OCI-LY1 (cell line): ENCODE data around the gene LRRD1.

Experiments used
- H2AFZ ChIP-seq: fragments of 200-600 bp; sonication (generic), shearing (Covaris generic); 2 replicates; pipeline ENCODE4 v1.6.0; 2014; ENCODE audit warnings: antibody characterized with exemption, mild to moderate bottlenecking, low read length
- H3F3A ChIP-seq: fragments of 200-600 bp; sonication (generic), shearing (Covaris generic); 2 replicates; pipeline ENCODE4 v1.6.0; 2014; ENCODE audit warnings: mild to moderate bottlenecking, antibody characterized with exemption, low read length, moderate library complexity; ENCODE audit not compliant: insufficient read depth
- H3K27ac ChIP-seq: fragments of 200-600 bp; sonication (generic); 2 replicates; pipeline ENCODE4 v1.5.1; 2014; ENCODE audit warnings: low read length, mixed run types, mild to moderate bottlenecking, low read depth; ENCODE audit not compliant: poor library complexity, severe bottlenecking
- H3K27me3 ChIP-seq: fragments of 200-600 bp; sonication (generic); 2 replicates; pipeline ENCODE4 v1.6.0; 2014; ENCODE audit warnings: antibody characterized with exemption, mild to moderate bottlenecking, low read length, moderate library complexity; ENCODE audit not compliant: insufficient read depth
- H3K36me3 ChIP-seq: fragments of 200-600 bp; sonication (generic); 2 replicates; pipeline ENCODE4 v1.6.1; 2014; ENCODE audit warnings: mild to moderate bottlenecking, antibody characterized with exemption, low read length, moderate library complexity, mixed read lengths; ENCODE audit not compliant: insufficient read depth
- H3K4me1 ChIP-seq: fragments of 200-600 bp; sonication (generic); 2 replicates; pipeline ENCODE4 v1.5.1; 2014; ENCODE audit warnings: mild to moderate bottlenecking, low read length, moderate library complexity; ENCODE audit not compliant: insufficient read depth, severe bottlenecking
- H3K4me2 ChIP-seq: fragments of 200-600 bp; sonication (generic), shearing (Covaris generic); 2 replicates; pipeline ENCODE4 v1.6.1; 2014; ENCODE audit warnings: low read length
- H3K4me3 ChIP-seq: fragments of 200-600 bp; sonication (generic); 2 replicates; pipeline ENCODE4 v1.5.1; 2014; ENCODE audit warnings: low read length, low read depth, mild to moderate bottlenecking, mixed read lengths; ENCODE audit not compliant: poor library complexity, severe bottlenecking
- H3K79me2 ChIP-seq: fragments of 200-600 bp; shearing (Covaris generic); 2 replicates; pipeline ENCODE4 v1.6.1; 2016; ENCODE audit warnings: mixed run types, low read length, mixed read lengths; ENCODE audit not compliant: insufficient read depth
- H3K9ac ChIP-seq: fragments of 200-600 bp; sonication (generic), shearing (Covaris generic); 2 replicates; pipeline ENCODE4 v1.6.1; 2014; ENCODE audit warnings: mild to moderate bottlenecking, low read length, mixed read lengths
- H3K9me2 ChIP-seq: fragments of 200-600 bp; sonication (generic), shearing (Covaris generic); 2 replicates; pipeline ENCODE4 v1.6.1; 2014; ENCODE audit warnings: low read depth, mild to moderate bottlenecking, low read length, mixed read lengths
- H3K9me3 ChIP-seq: fragments of 200-600 bp; shearing (Covaris generic); 2 replicates; pipeline ENCODE4 v1.6.1; 2014; ENCODE audit warnings: low read length, mixed read lengths
- H4K20me1 ChIP-seq: fragments of 200-600 bp; sonication (generic), shearing (Covaris generic); 2 replicates; pipeline ENCODE4 v1.6.0; 2016; ENCODE audit warnings: mild to moderate bottlenecking, low read length; ENCODE audit not compliant: insufficient read depth
- CTCF ChIP-seq: fragments of 200-600 bp; sonication (generic), shearing (Covaris generic); IDR thresholded peaks from 2 replicates; pipeline ENCODE4 v1.5.1; 2017; ENCODE audit warnings: mild to moderate bottlenecking, antibody characterized with exemption, low read length, moderate library complexity, mixed read lengths
- EZH2 ChIP-seq: fragments of 200-600 bp; sonication (generic), shearing (Covaris generic); IDR thresholded peaks from 2 replicates; pipeline ENCODE4 v1.8.0; 2017; ENCODE audit warnings: borderline replicate concordance, mixed run types, mild to moderate bottlenecking, antibody characterized with exemption, low read length, moderate library complexity, mixed read lengths

LRRD1 gene

DNA sequence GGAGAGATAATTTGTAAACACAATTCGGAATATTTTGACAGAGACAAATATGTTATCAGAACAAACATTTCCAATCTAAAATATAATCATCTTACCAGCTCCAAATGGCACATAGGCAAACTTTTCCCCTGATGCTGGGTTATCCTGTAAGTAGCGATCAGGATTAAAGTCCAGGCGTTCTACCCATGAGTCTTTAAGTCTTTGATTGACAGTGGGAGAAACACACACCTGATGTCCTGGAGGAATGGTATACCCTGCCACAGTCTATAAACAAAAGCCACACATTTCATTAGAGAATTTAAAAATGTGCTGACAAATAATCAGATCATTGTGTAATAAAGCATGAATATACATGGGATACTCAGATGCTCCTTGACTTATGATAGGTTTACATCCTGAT, 62.0 kb downstream of the LRRD1 start:
- Histone ChIP-seq H3K4me1 (no peaks in the 10 kb centered on the region), H3K9ac (no peak overlapping the region), H3K9me3 (peaks cover 3% of the 10 kb centered on the region; the same call in 1 of the 2 replicates), H3K27ac (no peak overlapping the region), H3K4me3 (no peak overlapping the region), H4K20me1 (no peaks in the 10 kb centered on the region), H3K79me2 (peaks cover 34% of the 10 kb centered on the region), H3K9me2 (no peaks in the 10 kb centered on the region), H3F3A (peaks cover under 1% of the 10 kb centered on the region; the same call in 1 of the 2 replicates), H3K36me3 (peaks cover 90% of the 10 kb centered on the region), H3K4me2 (no peak overlapping the region), H2AFZ (no peak overlapping the region), H3K27me3 (no peaks in the 10 kb centered on the region)
- TF ChIP-seq CTCF (no peak), EZH2 (no peak)

GRCh38 chr7:92115821-92116220, 63.1 kb downstream of the LRRD1 start:
- Histone ChIP-seq H3K27me3 (no peaks in the 10 kb centered on the region), H2AFZ (no peak overlapping the region), H3K36me3 (peaks cover 90% of the 10 kb centered on the region), H4K20me1 (no peaks in the 10 kb centered on the region), H3K4me3 (no peak overlapping the region), H3F3A (peaks cover 8% of the 10 kb centered on the region; the same call in 1 of the 2 replicates), H3K4me2 (no peak overlapping the region), H3K9me2 (no peaks in the 10 kb centered on the region), H3K9ac (no peak overlapping the region), H3K79me2 (peaks cover 23% of the 10 kb centered on the region), H3K4me1 (no peaks in the 10 kb centered on the region), H3K27ac (no peak overlapping the region), H3K9me3 (no peaks in the 10 kb centered on the region)
- TF ChIP-seq EZH2 (no peak), CTCF (no peak)

GRCh38 chr7:92110857-92111256, 68.1 kb downstream of the LRRD1 start:
- Histone ChIP-seq H3K36me3 (peaks cover 85% of the 10 kb centered on the region), H3K27ac (no peak overlapping the region), H2AFZ (no peak overlapping the region)

More at GRCh38 chr7:92110857-92111256, 68.1 kb downstream of the LRRD1 start:
- no peak for TF ChIP-seq EZH2
- TF ChIP-seq CTCF = no peak
- H3K4me3 ChIP-seq = no peak overlapping the region
- H3K9ac ChIP-seq = no peak overlapping the region
- peaks cover 4% of the 10 kb centered on the region for H3K4me1 ChIP-seq
- no peaks in the 10 kb centered on the region for H3K9me3 ChIP-seq
- H3K9me2 ChIP-seq = no peaks in the 10 kb centered on the region
- H3F3A ChIP-seq = peaks cover 8% of the 10 kb centered on the region; the same call in 1 of the 2 replicates
- H3K79me2 ChIP-seq = no peaks in the 10 kb centered on the region
- H3K27me3 ChIP-seq = no peaks in the 10 kb centered on the region
- H3K4me2 ChIP-seq = no peak overlapping the region
- no peaks in the 10 kb centered on the region for H4K20me1 ChIP-seq
